Fibroblast of pulmonary artery (primary cell): Measurements from ENCODE around the gene PPP1R15B.

ENCODE experiments used
- DNase-seq: peaks from one replicate; pipeline ENCODE4 v3.0.0-alpha.2; 2010; ENCODE audit warnings: low read depth
- H3K4me3 ChIP-seq: replicated peaks from 2 replicates; pipeline ENCODE4 v1.5.1; 2011; ENCODE audit warnings: low read depth, mild to moderate bottlenecking, control low read depth, low read length, moderate library complexity
- CTCF ChIP-seq: IDR thresholded peaks from 2 replicates; pipeline ENCODE4 v1.5.1; 2011; ENCODE audit warnings: mild to moderate bottlenecking, control low read depth, low read length, inconsistent platforms; ENCODE audit errors: missing control alignments

The PPP1R15B gene

GRCh38 chr1:204366759-204367158 is 44.9 kb downstream of the PPP1R15B start:
- no peak overlapping the region for H3K4me3 ChIP-seq
- TF ChIP-seq CTCF: peak; percentile 51
- peak; percentile 10 for DNase-seq

GRCh38 chr1:204363335-204364114 is 48.1 kb downstream of the PPP1R15B start:
- TF ChIP-seq CTCF: peak; percentile 92
- peak overlapping the region; percentile 50 for H3K4me3 ChIP-seq
- peak; percentile 82 for DNase-seq

- TF ChIP-seq CTCF: no peak
- DNase-seq: no peak
- H3K4me3 ChIP-seq: peak overlapping the region; percentile 50
Measured at GRCh38 chr1:204362984-204363334, 48.7 kb downstream of the PPP1R15B start.

- no peak overlapping the region for H3K4me3 ChIP-seq
- no peak for TF ChIP-seq CTCF
- DNase-seq: no peak
Measured at GRCh38 chr1:204361781-204362180, 49.8 kb downstream of the PPP1R15B start.

GRCh38 chr1:204361341-204361771 is 50.3 kb downstream of the PPP1R15B start:
- TF ChIP-seq CTCF: no peak
- H3K4me3 ChIP-seq: no peak overlapping the region
- no peak for DNase-seq

- no peak for DNase-seq
- no peak for TF ChIP-seq CTCF
Measured at GRCh38 chr1:204360314-204360713, 51.3 kb downstream of the PPP1R15B start.

More at GRCh38 chr1:204360314-204360713, 51.3 kb downstream of the PPP1R15B start:
- no peak overlapping the region for H3K4me3 ChIP-seq
